ENCODE data around the gene CALM1.
A peak's percentile ranks its signal among the peaks of the same experiment; 100 is the strongest.
"Not testable (repeated sequence)": the region's sequence is repeated elsewhere in the genome, so short reads cannot be mapped to it uniquely, and the experiment has no call there.

CALM1 gene

GRCh38 chr14:90383731-90384542 lies 12.9 kb upstream of the CALM1 start:
- DNase-seq (ENCODE audit: low read depth in 3 of 3), result peak; percentile 22 to 28 (median 25)

DNA sequence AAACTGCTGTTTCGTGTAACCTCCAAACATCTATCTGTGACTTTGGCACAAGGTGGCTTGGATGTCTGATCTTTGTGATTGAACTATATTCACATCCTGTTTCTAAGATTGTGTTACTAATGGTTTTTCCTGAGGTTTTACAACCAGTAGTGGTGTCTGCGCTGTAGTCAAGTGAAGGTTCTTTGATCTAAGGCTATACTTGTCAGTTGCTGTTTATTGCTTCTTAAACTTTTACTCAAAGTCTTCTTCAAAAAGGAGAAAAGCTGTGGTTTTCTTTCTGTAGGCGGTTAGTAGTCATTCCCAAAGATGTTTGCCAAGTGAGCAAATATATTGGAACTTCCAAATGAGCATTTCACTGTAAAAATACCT lies 12.3 kb upstream of the CALM1 start:
- no peak for DNase-seq (ENCODE audit: low read depth in 3 of 3)

GRCh38 chr14:90386321-90386720 lies 10.5 kb upstream of the CALM1 start:
- no peak for DNase-seq (ENCODE audit: low read depth in 3 of 3)

DNA sequence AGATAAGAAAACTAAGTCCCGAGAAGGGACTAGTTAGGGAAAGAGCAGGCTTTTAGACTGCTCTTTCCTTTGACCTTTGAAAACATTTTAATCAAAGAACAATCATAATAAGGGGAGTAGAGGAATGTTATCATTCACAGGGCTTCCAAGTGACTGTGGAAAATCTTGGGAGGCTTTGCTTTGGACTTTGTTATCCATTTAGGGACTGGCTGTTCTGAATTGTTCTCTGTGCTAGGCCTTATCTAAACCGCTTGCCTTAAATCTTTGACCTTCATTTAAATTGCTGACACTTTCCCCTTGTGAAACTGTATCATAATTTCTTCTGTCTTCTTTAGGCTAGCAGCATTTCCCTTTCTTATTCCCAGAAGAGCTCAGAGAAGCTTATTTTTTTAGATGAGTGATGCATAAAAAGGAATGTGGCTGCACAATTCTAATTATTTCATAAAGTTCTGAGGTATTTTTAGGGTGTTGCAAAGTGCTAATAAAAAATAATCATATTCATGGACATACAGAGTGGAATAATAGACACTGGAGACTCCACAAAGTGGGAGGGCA lies 9.5 kb upstream of the CALM1 start:
- DNase-seq (ENCODE audit: low read depth in 3 of 3), result no peak

- DNase-seq (ENCODE audit: low read depth in 3 of 3), result no peak
These were observed 8.4 kb upstream of the CALM1 start for GRCh38 chr14:90388437-90388836.

DNA sequence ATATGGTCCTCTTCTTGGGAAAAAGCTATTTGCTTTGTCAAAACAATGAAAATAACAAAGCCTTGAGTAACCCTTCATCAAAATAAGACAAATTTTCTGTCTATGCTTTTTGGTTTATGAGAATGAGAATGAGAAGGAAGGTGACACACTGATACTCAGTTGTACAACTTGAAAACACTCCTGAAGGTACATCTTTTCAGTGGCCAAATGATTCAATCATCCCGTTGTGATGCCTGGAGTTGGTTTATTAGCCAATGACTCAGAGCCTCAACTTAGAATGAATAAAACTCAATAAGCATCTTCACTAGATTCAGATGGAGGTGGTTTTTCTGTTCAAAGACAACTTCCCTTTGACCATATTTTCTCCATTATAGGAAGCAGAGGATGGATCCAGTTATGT lies 7.8 kb upstream of the CALM1 start:
- no peak for DNase-seq (ENCODE audit: low read depth in 3 of 3)

- DNase-seq (ENCODE audit: low read depth in 3 of 3), result no peak
These were observed 2.9 kb upstream of the CALM1 start for GRCh38 chr14:90393966-90394365.

GRCh38 chr14:90394782-90395181 lies 2.0 kb upstream of the CALM1 start:
- not testable (repeated sequence) for DNase-seq (ENCODE audit: low read depth in 3 of 3)

- DNase-seq (ENCODE audit: low read depth in 3 of 3), result peak; percentile 27 to 65 (median 33)
These were observed 841 bp downstream of the CALM1 start for GRCh38 chr14:90397425-90398314.

GRCh38 chr14:90398315-90398839 lies 1.5 kb downstream of the CALM1 start:
- DNase-seq (ENCODE audit: low read depth in 3 of 3), result peak; percentile 13 to 53 (median 29)

DNA sequence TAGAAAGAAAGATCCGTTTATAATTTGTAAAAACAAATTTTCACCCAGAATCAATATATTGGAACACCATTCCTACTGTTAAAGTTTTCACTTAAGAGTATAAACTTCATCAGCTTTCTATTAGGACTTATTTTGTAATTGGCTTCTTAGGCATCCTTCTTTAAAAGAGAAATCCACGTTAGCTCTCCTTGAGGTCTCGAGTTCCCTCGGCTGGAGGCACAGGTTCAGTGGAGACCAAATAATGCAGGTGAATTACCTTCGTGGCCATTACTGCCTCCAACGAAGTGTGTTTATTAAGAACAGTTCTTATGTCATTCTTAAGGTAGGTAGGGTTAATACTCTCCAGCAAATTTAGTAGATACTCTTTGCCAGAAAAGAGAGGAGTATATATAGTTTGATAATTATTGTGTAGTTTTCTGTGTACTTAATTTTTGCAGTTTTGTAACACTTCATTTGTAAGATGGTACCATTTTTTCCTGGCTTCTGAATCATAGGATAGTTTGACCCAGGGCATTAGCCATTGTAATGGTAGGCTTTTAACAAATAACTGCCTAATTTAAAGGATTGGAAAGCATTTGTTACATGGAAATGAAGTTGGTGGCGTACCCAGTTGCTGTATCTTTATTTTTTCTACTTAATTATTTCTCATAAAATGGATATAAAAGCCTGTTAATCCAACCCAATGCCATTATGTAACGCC lies 2.2 kb downstream of the CALM1 start:
- no peak for DNase-seq (ENCODE audit: low read depth in 3 of 3)

GRCh38 chr14:90399541-90400444 lies 3.0 kb downstream of the CALM1 start:
- DNase-seq (ENCODE audit: low read depth in 3 of 3), result peak; percentile 62 to 82 (median 79)

- DNase-seq (ENCODE audit: low read depth in 3 of 3), result no peak
These were observed 4.2 kb downstream of the CALM1 start for GRCh38 chr14:90400904-90401561.

DNA sequence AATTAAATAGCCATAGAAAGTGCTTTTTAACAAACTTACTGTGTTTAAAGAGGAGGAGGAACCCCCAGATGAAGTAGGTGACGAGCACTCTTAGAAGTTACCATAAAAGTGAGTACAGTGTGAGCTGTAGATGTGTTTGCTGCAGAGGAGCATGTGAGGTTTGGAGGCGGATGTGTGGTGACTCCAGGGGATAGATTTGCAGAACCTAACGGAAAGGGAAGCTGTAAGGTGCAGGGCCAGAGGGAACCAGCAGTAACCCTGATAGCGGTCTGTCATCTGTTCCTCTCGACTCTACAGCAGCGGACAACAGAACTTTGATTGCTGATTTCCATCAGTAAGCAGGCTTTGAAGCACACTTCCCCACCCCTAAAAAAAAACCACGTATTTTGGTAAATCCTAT lies 5.2 kb downstream of the CALM1 start:
- no peak for DNase-seq (ENCODE audit: low read depth in 3 of 3)

DNA sequence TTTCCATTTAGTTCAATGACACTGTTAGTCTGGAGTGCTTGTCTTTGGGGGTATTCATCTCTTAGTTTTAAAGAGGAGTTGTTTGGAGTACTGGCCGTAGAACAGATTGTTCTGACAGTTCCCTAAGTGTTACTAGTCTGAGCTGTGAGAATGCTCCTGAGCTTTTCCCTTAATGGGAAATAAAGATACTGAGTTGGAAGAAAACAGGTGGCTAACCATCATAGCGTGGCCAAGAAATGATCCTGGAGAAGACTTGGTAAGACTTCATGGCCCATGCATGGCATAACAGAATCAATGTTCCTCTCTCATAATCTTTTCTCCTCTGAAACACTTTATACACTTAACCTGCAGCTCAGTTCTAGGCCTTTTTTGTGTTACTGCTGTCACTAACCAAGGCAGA lies 6.2 kb downstream of the CALM1 start:
- no peak for DNase-seq (ENCODE audit: low read depth in 3 of 3)

DNA sequence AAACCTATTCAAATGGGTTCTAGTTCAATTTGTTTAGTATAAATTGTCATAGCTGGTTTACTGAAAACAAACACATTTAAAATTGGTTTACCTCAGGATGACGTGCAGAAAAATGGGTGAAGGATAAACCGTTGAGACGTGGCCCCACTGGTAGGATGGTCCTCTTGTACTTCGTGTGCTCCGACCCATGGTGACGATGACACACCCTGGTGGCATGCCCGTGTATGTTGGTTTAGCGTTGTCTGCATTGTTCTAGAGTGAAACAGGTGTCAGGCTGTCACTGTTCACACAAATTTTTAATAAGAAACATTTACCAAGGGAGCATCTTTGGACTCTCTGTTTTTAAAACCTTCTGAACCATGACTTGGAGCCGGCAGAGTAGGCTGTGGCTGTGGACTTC lies 8.3 kb downstream of the CALM1 start:
- DNase-seq (ENCODE audit: low read depth in 3 of 3), result no peak

GRCh38 chr14:90405755-90406154 lies 8.9 kb downstream of the CALM1 start:
- no peak for DNase-seq (ENCODE audit: low read depth in 3 of 3)

DNA sequence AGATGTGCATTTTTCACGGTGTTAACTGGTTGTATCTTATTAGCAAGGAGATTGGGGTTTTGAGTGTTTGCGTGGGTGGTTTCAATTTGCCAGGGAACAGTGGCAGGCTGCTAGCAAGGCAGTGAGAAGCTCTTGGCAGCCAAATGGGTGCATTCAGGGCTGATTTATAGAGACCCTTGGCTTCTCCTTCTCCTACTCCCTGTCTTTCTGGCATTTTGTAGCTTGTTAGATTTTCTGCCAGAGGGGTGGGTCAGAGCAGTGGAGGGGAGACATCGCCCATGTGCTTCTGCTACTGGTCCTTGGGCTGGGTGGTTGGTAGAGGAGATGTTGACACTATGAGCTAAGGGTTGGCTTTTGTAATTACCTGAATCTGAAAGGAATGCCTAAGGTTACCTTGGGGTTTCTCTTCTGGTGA lies 9.6 kb downstream of the CALM1 start:
- no peak for DNase-seq (ENCODE audit: low read depth in 3 of 3)

GRCh38 chr14:90407230-90407629 lies 10.4 kb downstream of the CALM1 start:
- DNase-seq (ENCODE audit: low read depth in 3 of 3), result no peak

DNA sequence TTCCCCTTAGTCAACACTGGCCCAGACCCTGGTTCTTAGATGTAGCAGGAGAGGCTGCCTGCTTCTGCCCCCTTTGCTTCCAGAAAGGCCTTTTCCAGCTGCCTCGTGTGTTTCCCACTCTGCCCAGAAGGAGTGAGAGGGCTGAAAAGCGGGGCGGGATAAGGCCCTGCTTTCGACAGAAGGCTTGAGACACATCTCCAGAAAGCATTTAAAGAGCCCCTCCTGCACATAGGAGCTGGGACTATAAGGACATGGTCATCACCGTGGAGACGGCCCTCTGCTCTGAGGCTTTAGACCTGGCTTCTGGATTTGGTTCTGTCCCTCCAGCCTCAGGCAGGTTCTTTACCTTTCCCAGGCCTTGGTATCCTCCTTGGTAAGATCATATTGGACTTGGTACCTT lies 11.9 kb downstream of the CALM1 start:
- no peak for DNase-seq (ENCODE audit: low read depth in 3 of 3)
